ENCODE measurements around the gene MXI1.

MXI1 gene

DNA sequence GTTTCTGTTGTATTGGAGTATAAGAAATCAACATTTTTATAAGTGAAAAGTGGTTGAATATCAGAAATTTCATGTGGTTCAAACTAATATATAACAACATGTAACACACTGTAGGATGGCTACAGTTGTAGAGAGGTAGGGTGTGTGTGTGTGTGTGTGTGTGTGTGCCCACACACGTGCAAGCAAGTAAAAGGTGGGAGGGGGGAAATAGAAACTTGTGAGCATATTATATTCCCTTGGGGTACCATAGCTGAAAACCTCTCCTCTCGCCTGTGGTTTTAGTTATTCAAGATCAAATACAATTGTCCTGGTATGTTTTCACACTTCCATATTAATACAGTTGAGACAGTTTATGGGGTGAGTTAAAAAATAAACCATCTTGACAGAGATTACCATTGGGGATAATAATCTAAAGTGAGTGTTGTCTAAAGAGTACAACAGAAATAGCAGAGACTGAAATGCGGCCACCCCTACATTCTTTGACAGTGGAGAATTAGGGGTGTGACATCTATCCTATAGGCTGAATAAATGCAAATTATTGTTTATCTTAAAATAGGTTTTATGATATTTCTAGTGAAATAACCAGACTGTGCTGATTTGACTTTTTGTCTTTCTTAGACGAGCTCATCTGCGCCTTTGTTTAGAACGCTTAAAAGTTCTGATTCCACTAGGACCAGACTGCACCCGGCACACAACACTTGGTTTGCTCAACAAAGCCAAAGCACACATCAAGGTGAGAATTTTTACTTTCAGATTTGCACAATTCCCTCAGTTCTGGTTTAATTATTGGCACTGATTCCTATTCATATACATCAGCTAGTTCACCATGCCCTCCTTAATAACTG lies 71.4 kb downstream of the MXI1 start:
- DNase-seq: no peak

DNA sequence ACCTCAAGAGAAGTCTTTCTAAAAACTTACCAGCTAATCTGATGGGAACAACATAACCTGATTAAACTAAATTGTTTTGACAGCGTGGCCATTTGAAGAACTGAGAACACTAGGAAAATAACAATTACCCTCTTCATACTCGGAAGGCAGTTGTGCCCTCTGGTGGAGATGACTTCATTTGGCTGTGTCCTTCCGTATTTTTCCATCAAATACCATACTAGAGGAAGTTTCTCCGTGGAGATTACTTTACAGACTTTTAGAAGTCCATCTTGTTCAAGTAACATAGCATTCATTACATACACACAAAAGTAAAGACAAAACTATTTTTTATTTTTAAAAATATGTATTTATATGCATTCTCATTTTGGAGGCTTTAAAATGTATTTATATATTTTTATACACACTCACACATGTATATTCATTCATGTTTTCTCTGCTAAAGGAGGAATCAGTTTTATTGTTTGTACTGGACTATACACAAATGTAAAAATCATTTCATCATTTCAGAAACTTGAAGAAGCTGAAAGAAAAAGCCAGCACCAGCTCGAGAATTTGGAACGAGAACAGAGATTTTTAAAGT lies 72.1 kb downstream of the MXI1 start:
- peak; percentile 56 for DNase-seq

DNA sequence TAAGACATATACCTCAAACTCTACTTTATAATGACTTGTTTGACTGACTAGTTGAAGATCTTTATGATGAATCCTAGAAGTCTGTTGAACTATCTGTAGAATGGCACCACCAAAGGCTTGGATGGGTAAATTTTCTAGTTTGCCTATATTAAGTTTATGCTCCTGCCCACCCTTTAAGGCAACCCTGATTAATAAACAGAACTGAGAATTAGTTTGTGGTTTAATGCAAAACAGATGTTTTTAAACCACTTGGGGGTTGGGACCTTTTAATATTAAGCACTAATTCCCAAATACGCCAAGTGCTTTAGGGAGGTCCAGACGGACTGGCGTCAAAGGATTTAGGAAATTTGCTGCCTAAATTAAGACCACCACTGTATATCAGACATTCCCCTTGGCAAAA lies 76.9 kb downstream of the MXI1 start:
- no peak for DNase-seq

DNA sequence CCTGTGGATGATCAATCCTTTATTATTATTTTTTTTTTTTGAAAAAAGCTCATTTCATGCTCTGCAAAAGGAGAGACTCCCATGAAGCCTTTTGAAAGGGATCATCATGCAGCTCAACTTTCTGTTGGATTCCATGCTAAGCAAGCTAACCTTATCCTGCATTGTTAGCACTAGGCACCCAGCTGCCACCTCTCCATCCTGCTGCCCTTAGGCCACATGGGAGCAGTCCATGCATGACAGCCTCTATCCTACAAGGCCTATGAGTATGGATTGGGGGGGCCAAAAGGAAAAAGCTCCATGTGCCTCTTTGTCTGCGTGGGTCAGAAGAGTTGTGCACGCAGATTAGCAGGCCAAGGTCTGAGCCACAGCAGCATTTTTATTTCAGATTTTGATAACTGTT lies 78.1 kb downstream of the MXI1 start:
- DNase-seq: no peak

- DNase-seq: no peak
Measured at GRCh38 chr10:110286841-110287240, 79.4 kb downstream of the MXI1 start.

- DNase-seq: no peak
Measured at GRCh38 chr10:110296966-110297365, 89.6 kb downstream of the MXI1 start.

DNA sequence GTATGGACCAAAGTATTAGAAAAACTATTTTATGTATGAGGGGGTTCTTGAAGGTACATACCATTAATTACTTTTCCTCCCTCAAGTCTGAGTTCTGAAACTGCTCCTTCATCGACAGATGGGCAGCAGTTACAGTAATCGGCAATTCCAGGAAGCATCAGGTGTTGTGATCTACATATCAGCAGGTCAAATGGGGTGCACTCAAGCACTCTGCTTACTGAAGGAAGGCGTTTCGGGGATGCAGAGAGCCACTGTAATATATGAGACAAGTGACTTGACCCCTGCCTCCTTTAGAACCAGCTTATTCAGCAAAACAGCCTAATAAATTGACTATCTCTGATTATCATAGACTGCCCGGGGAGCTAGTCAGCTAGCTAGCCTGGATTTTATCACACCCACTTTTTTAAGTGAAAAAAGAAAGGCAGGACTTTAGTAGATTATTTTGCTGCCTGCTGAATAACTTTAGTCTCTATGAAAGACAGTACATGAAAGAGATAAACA lies 93.1 kb downstream of the MXI1 start:
- no peak for DNase-seq

GRCh38 chr10:110303681-110304080 lies 96.3 kb downstream of the MXI1 start:
- DNase-seq: no peak

DNA sequence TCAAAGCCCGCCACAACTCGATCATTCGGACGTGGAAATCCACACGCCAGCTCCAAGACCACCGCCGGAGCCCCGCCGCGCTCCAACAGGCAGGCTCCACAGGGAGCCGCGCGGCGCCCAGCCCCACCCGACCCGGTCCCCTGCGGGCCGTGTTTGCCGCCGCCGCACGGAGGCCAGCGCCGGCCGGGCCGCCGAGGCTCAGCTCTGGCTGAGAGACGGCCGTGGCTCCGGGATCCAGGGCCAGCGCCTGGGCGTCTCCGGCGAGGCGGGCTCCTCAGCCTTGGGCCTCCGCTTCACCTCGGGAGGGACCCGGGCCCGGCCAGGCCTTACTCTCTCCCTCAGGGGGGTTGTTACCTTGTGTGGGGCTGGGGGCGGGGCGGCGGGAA lies 97.0 kb downstream of the MXI1 start:
- DNase-seq: no peak

DNA sequence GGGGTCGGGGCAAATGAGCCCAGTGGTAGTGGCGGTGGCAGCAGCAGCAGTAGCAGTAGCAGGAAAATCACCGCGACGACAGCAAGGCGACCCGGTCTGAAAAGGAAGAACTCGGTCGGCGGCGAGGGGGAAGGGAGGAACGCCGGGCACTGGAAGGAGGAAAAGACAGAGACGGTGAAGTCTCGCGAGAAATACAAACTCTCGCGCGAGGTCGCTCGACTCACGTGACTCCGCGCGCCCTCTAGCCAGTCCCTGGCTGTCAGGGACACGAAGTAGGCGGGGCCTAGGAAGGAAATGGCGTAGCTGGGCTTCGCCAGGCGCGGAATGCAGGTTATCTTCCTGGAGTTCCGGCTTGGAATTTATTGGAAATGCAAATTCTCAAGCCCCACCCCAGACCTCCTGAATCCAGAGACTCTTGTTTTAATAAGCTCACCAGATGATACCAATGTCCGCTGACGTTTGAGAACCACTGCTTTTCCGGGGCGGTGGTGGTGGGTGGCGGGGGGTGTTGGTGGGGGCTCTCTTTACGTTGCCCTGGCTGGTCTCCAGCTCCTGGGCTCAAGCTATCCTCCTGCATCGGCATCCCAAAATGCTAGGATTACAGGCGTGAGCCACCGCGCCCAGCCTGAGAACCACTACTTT lies 97.5 kb downstream of the MXI1 start, which contains the start of gene SMNDC1:
Gene SMNDC1, minus strand, starts transcription at position 141 of the 642 bp plus-strand sequence. CDS start 1,333 bp downstream, outside the sequence.
- DNase-seq: peak; percentile 96

DNA sequence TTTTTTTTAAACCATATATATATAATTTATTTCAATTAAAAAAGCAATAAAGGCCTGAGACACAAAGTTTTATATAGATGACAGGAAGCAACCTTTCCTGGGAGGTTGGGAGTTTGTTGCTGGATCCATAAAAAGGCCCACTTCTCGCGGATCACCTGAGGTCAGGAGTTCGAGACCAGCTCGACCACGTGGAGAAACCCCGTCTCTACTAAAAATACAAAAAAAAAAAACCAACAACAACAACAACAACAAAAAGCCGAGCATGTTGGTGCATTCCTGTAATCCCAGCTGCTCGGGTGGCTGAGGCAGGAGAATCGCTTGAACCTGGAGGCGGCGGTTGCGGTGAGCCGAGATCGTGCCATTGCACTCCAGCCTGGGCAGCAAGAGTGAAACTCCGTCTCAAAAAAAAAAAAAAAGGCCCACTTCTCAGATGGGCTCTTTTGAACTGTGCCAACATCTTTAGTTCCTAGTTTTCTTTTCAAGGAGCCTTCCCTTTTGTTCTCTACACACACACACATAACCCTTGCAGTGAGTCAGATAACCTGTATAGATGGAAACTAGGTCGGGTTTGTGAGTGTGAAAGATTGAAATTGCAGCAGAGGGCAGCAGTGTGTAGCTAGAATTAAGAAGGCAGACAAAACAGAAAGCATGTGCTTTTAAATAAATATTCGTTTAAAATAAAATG lies 98.5 kb downstream of the MXI1 start:
- peak; percentile 87 for DNase-seq

GRCh38 chr10:110306452-110306768 lies 99.0 kb downstream of the MXI1 start:
- no peak for DNase-seq

DNA sequence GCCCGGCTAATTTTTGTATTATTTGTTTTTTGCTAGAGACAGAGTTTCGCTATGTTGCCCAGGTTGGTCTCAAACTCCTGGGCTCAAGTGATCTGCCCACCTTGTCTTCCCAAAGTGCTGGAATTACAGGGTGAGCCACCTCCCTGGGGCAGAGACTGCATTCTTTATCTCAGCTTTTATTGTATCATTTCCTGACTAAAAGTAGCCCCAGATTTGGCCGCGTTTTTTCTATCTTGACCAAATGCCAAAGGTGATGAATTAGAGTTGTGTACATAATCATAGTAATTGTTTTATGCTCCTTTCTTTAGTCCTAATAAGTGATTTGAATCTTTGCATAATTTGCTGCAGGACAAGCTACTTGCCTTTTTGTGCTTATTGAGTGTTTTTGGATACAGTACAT lies 100.4 kb downstream of the MXI1 start:
- no peak for DNase-seq

- no peak for DNase-seq
Measured at GRCh38 chr10:110310741-110311140, 103.3 kb downstream of the MXI1 start.

GRCh38 chr10:110311357-110311949 lies 104.0 kb downstream of the MXI1 start:
- DNase-seq: peak; percentile 51

DNA sequence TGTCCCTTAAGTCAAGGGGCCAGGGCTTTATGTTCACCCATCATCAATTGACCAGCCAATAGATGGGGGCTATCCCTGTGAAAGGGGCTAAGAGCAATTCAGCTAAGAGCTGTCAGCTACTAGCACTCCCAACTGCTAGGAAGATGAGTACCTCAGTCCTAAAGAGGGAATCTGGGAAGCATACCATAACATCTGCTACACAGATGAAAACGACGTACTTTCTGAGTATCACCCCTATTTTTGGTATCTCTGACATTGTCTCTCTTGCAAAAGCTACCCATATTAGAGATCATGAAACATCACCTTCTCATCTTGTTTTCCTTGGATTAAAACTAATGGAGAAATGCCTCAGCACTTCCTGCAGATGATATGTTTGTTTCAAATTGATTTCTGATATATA lies 104.8 kb downstream of the MXI1 start:
- no peak for DNase-seq

DNA sequence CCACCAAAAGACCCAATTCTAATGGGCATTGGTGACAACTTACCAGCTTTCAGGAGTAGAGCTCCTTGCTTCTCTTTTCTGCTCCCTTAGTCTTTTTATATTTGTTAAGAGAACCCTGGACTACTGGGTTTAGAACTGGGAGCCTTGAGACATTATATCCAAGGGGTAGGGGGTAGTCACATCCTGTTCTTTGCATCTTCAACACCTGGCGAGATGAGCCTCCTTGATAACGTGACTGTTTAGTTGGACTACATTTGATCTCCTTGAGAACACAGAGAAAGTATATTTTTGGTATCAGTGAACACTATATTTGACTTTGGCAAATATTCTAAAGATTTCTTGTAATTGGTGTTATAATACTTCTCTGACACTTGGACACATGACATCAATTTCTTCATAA lies 106.3 kb downstream of the MXI1 start:
- DNase-seq: no peak

- no peak for DNase-seq
Measured at GRCh38 chr10:110317866-110318850, 110.8 kb downstream of the MXI1 start.

DNA sequence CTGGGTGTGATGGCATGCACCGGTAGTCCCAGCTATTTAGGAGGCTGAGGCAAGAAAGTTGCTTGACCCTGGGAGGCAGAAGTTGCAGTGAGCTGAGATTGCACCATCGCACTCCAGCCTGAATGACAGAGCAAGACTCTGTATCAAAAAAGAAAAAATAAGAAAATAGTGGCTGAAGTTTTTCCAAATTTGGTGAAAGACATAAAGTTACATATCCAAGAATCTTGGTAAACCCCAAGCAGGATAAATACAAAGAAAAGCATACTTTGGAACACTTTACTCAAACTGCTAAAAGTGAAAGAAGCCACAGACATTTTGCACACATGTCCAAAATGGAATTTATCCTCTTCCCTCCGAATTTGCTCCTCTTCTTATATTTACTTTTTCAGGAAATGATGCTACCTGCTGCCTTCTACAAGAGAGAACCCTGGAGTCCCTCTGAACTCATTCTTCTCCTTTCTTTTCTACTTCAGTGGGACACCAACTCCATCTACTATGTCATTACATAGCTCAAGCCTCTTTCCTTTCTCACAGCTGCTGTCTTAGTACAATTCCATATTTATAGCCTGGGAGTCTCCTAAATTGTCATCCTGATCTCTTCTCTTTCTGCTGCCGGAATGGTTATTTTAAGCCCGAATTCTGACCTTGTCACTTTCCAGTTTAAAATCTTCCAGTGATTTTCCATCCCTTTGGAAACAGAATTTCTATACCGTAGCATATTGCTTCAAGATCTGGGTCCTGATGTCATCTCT lies 114.6 kb downstream of the MXI1 start:
- no peak for DNase-seq

DNA sequence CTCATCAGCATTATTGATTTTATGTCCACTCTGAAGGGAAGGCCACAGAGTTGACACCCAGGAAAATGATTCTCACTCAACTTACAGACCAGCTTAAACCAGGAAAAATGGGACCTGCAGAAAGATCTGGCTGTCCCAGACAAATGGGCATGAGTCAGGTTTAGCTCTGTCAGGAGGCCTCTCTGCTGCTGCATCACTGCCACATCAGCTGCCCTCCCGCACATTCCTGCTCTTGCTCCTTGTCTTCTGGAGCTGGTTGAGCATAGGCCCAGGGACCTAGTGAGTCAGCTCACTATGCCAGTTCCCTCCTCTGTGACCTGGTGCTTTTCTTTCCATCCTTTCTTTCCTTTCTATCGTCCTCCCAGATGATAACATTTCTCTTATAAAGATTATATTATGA lies 116.1 kb downstream of the MXI1 start:
- no peak for DNase-seq

DNA sequence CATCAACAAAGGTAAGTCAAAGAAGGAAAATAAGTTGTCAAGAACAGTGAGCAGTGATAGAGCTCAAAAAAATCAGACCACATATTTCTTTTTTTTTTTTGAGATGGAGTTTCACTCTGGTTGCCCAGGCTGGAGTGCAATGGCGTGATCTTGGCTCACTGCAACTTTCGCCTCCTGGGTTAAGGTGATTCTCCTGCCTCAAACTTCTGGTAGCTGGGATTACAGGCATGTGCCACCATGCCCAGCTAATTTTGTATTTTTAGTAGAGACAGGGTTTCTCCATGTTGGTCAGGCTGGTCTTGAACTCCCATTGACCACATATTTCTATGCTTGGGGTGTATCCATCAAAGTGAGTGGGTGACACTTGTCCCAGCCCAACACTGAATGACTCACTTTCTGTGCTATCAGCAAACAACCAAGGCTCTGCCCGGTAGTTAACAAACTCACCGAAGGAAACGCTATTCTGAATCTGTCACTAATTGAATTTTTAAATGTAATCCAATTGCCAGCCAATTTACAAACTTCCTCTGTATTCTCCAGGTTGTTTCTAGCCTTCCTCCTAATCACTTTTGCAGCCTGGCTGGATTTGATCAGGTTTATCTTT lies 116.9 kb downstream of the MXI1 start:
- DNase-seq: no peak
